Measurements from ENCODE around the gene NCF2. TPM values are rescaled to one million over a fixed set of nuclear protein-coding genes. Genes with fewer than 3 reads are reported as not detected.
A peak's percentile ranks its signal among the peaks of the same experiment; 100 is the strongest.
"Not testable (repeated sequence)": the region's sequence is repeated elsewhere in the genome, so short reads cannot be mapped to it uniquely, and the experiment has no call there.

The NCF2 gene
- total RNA-seq, 1 donor from 2014 or later: 5.8 TPM

GRCh38 chr1:183618202-183618601 lies 27.9 kb upstream of the NCF2 start:
- ATAC-seq; intact Hi-C loops (cut with micrococcal nuclease); DNase-seq: not testable (repeated sequence)

- intact Hi-C loops (cut with micrococcal nuclease); ATAC-seq; DNase-seq: not testable (repeated sequence)
These were observed 22.7 kb upstream of the NCF2 start for GRCh38 chr1:183612975-183613374.

- intact Hi-C loops (cut with micrococcal nuclease): no loop called here
- no peak for DNase-seq
- ATAC-seq: no peak
These were observed 22.1 kb upstream of the NCF2 start for GRCh38 chr1:183612407-183612806.

GRCh38 chr1:183611021-183611420 lies 20.8 kb upstream of the NCF2 start:
- no peak for DNase-seq
- no peak for ATAC-seq
- intact Hi-C loops (cut with micrococcal nuclease): no loop called here

GRCh38 chr1:183609759-183610452 lies 19.6 kb upstream of the NCF2 start:
- ATAC-seq: peak; percentile 72
- intact Hi-C loops (cut with micrococcal nuclease): no loop called here
- no peak for DNase-seq

- DNase-seq: peak; percentile 74
- ATAC-seq: peak; percentile 90
- intact Hi-C loops (cut with micrococcal nuclease): no loop called here
These were observed 19.1 kb upstream of the NCF2 start for GRCh38 chr1:183609313-183609712.

- intact Hi-C loops (cut with micrococcal nuclease): no loop called here
- DNase-seq: no peak
- no peak for ATAC-seq
These were observed 17.2 kb upstream of the NCF2 start for GRCh38 chr1:183607322-183607980.

GRCh38 chr1:183605904-183606303 lies 15.6 kb upstream of the NCF2 start:
- DNase-seq: no peak
- intact Hi-C loops (cut with micrococcal nuclease): no loop called here
- ATAC-seq: no peak

- peak; percentile 28 for ATAC-seq
- DNase-seq: no peak
- intact Hi-C loops (cut with micrococcal nuclease): no loop called here
These were observed 14.6 kb upstream of the NCF2 start for GRCh38 chr1:183604815-183605214.

GRCh38 chr1:183604038-183604808 lies 14.0 kb upstream of the NCF2 start:
- ATAC-seq: peak; percentile 18
- DNase-seq: no peak
- intact Hi-C loops (cut with micrococcal nuclease): no loop called here

- intact Hi-C loops (cut with micrococcal nuclease): no loop called here
- no peak for DNase-seq
- no peak for ATAC-seq
These were observed 12.3 kb upstream of the NCF2 start for GRCh38 chr1:183602510-183602909.

GRCh38 chr1:183600634-183601033 lies 10.4 kb upstream of the NCF2 start:
- no peak for DNase-seq
- ATAC-seq: no peak
- intact Hi-C loops (cut with micrococcal nuclease): no loop called here

- ATAC-seq (peak; percentile 82), DNase-seq (no peak)
- intact Hi-C loops (cut with micrococcal nuclease): no loop called here
These were observed 9.9 kb upstream of the NCF2 start for GRCh38 chr1:183600136-183600535.

GRCh38 chr1:183598386-183598785 lies 8.1 kb upstream of the NCF2 start:
- intact Hi-C loops (cut with micrococcal nuclease): no loop called here
- ATAC-seq (peak; percentile 23), DNase-seq (no peak)

- intact Hi-C loops (cut with micrococcal nuclease): no loop called here
- no peak for ATAC-seq
These were observed 7.5 kb upstream of the NCF2 start for GRCh38 chr1:183597656-183598347.

GRCh38 chr1:183596500-183596899 lies 6.2 kb upstream of the NCF2 start:
- intact Hi-C loops (cut with micrococcal nuclease): no loop called here
- ATAC-seq: no peak

More at GRCh38 chr1:183597656-183598347, 7.5 kb upstream of the NCF2 start:
- DNase-seq: no peak

GRCh38 chr1:183595537-183595936 lies 5.3 kb upstream of the NCF2 start:
- ATAC-seq (no peak), DNase-seq (no peak)
- intact Hi-C loops (cut with micrococcal nuclease): no loop called here

More at GRCh38 chr1:183596500-183596899, 6.2 kb upstream of the NCF2 start:
- no peak for DNase-seq

GRCh38 chr1:183593356-183593755 lies 3.1 kb upstream of the NCF2 start:
- ATAC-seq (peak; percentile 56), DNase-seq (no peak)
- intact Hi-C loops (cut with micrococcal nuclease): no loop called here

GRCh38 chr1:183592733-183593132 lies 2.5 kb upstream of the NCF2 start:
- ATAC-seq: no peak
- intact Hi-C loops (cut with micrococcal nuclease): no loop called here
- no peak for DNase-seq

GRCh38 chr1:183589874-183590243 lies 400 bp downstream of the NCF2 start:
- DNase-seq: no peak
- intact Hi-C loops (cut with micrococcal nuclease): no loop called here
- ATAC-seq: no peak
